ENCODE data around the gene CREB3L2. TPM values are rescaled to one million over a fixed set of nuclear protein-coding genes. Genes with fewer than 3 reads are reported as not detected.

CREB3L2 gene
- total and polyA plus RNA-seq, 10 of the 15 experiments (the other 5 are each of a cell fraction or from before 2014, with no cell fraction given): 6.4 to 67.1 (median 26.2) TPM

GRCh38 chr7:137998250-137998649 lies 3.6 kb downstream of the CREB3L2 start:
- H3K36me3 ChIP-seq (ENCODE audit: control insufficient read depth in 2 of 2, insufficient read depth in 2 of 2, low read length in 1 of 2): 0 out of 4 replicates have a peak, but pooled peaks cover 0 to 6% of the 10 kb centered on the region in 2 experiments
- peak overlapping the region; percentile 27 for H3K9ac ChIP-seq (ENCODE audit: control insufficient read depth, insufficient read depth, low read length)

GRCh38 chr7:137996871-137997270 lies 5.0 kb downstream of the CREB3L2 start:
- SMC1A ChIA-PET (ENCODE audit: uncharacterized antibody, unreplicated experiment): interaction anchor here (0.6 to 23.6 kb wide), 7 partner anchors 5 to 1795 kb away, joined by 3 to 516 read pairs (median 6); partner anchors contain the start of gene CREB3L2
- no peaks in the 10 kb centered on the region for H4K20me1 ChIP-seq (ENCODE audit: control insufficient read depth, insufficient read depth)
- FAIRE-seq (no peak), ATAC-seq (no peak), DNase-seq (ENCODE audit: low read depth, low spot score) (no peak)
- 69% methylated on average over 3 of the region's 3 CpGs for WGBS (ENCODE audit: insufficient coverage, insufficient replicate concordance, low lambda C conversion rate, missing lambda C conversion rate)
- intact Hi-C loops (cut with micrococcal nuclease; ENCODE audit: unreplicated experiment) (no loop called here), in situ Hi-C loops (cut with MboI) (no loop called here)
- 0 out of 4 replicates have a peak, but pooled peaks cover 0 to 6% of the 10 kb centered on the region in 2 experiments for H3K36me3 ChIP-seq (ENCODE audit: control insufficient read depth in 2 of 2, insufficient read depth in 2 of 2, low read length in 1 of 2)
- peak overlapping the region; percentile 67; the same call in 1 of the 2 replicates for H3K27ac ChIP-seq (ENCODE audit: control insufficient read depth, insufficient read depth)
- POLR2A ChIA-PET: interaction anchor here (1.1 to 8.0 kb wide), 5 partner anchors 9 to 62 kb away, joined by 3 to 127 read pairs (median 11); no protein-coding TSS in a partner anchor
- RAD21 ChIA-PET (ENCODE audit: unreplicated experiment): interaction anchor here (1.4 to 18.3 kb wide), 7 partner anchors 9 to 92 kb away, joined by 4 to 340 read pairs (median 12); no protein-coding TSS in a partner anchor
- peak overlapping the region; percentile 41; the same call in 1 of the 2 replicates for H3K9ac ChIP-seq (ENCODE audit: control insufficient read depth, insufficient read depth, low read length)
- H2AFZ ChIP-seq (ENCODE audit: control insufficient read depth, low read depth, low read length): no peak overlapping the region
- CTCF ChIA-PET: interaction anchor here (0.8 to 22.6 kb wide), 4 partner anchors 8 to 106 kb away, joined by 3 to 704 read pairs (median 151); partner anchors contain the start of gene CREB3L2
- peaks cover 98% of the 10 kb centered on the region for H3K79me2 ChIP-seq (ENCODE audit: control insufficient read depth, insufficient read depth, low read length)
- peak overlapping the region; percentile 83 for H3K4me2 ChIP-seq (ENCODE audit: control insufficient read depth, insufficient read depth)
- peaks cover 38% of the 10 kb centered on the region for H3K4me1 ChIP-seq (ENCODE audit: control insufficient read depth, insufficient read depth, low read length)
- BruUV-seq (replicated peaks): no TSS peak
- H3K27me3 ChIP-seq (replicated peaks in 1 of 2; ENCODE audit: control insufficient read depth in 2 of 2, insufficient read depth in 2 of 2, low read length in 1 of 2): no peaks in the 10 kb centered on the region
- no peaks in the 10 kb centered on the region for H3K9me3 ChIP-seq (replicated peaks; ENCODE audit: control insufficient read depth, insufficient read depth, low read length)
- H3K4me3 ChIP-seq: peak overlapping the region; percentile 62
- TF ChIP-seq FOXK2 (IDR thresholded peaks at IDR 0.05) (no peak), SMAD5 (IDR thresholded peaks at IDR 0.05; ENCODE audit: low read depth) (no peak), TAF1 (IDR thresholded peaks at IDR 0.05; ENCODE audit: borderline replicate concordance, low read depth, low read length) (no peak), SMAD1 (IDR thresholded peaks at IDR 0.05; ENCODE audit: low read depth, partially characterized antibody) (no peak), HDAC2 (IDR thresholded peaks at IDR 0.05) (no peak), KDM1A (IDR thresholded peaks at IDR 0.05; ENCODE audit: borderline replicate concordance) (no peak)
- TF ChIP-seq, protein P1, sequence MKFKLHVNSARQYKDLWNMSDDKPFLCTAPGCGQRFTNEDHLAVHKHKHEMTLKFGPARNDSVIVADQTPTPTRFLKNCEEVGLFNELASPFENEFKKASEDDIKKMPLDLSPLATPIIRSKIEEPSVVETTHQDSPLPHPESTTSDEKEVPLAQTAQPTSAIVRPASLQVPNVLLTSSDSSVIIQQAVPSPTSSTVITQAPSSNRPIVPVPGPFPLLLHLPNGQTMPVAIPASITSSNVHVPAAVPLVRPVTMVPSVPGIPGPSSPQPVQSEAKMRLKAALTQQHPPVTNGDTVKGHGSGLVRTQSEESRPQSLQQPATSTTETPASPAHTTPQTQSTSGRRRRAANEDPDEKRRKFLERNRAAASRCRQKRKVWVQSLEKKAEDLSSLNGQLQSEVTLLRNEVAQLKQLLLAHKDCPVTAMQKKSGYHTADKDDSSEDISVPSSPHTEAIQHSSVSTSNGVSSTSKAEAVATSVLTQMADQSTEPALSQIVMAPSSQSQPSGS (IDR thresholded peaks at IDR 0.05; ENCODE audit: low read length): no peak
- TF ChIP-seq, protein P2, sequence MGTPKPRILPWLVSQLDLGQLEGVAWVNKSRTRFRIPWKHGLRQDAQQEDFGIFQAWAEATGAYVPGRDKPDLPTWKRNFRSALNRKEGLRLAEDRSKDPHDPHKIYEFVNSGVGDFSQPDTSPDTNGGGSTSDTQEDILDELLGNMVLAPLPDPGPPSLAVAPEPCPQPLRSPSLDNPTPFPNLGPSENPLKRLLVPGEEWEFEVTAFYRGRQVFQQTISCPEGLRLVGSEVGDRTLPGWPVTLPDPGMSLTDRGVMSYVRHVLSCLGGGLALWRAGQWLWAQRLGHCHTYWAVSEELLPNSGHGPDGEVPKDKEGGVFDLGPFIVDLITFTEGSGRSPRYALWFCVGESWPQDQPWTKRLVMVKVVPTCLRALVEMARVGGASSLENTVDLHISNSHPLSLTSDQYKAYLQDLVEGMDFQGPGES (IDR thresholded peaks at IDR 0.05): no peak
- TF ChIP-seq, protein P3, sequence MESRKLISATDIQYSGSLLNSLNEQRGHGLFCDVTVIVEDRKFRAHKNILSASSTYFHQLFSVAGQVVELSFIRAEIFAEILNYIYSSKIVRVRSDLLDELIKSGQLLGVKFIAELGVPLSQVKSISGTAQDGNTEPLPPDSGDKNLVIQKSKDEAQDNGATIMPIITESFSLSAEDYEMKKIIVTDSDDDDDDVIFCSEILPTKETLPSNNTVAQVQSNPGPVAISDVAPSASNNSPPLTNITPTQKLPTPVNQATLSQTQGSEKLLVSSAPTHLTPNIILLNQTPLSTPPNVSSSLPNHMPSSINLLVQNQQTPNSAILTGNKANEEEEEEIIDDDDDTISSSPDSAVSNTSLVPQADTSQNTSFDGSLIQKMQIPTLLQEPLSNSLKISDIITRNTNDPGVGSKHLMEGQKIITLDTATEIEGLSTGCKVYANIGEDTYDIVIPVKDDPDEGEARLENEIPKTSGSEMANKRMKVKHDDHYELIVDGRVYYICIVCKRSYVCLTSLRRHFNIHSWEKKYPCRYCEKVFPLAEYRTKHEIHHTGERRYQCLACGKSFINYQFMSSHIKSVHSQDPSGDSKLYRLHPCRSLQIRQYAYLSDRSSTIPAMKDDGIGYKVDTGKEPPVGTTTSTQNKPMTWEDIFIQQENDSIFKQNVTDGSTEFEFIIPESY (IDR thresholded peaks at IDR 0.05): no peak

More at GRCh38 chr7:137998250-137998649, 3.6 kb downstream of the CREB3L2 start:
- BruUV-seq (replicated peaks): no TSS peak
- SMC1A ChIA-PET (ENCODE audit: uncharacterized antibody, unreplicated experiment): interaction anchor here (0.6 to 20.9 kb wide), 20 partner anchors 9 to 298 kb away, joined by 3 to 516 read pairs (median 10); no protein-coding TSS in a partner anchor
- TF ChIP-seq CHD2 (IDR thresholded peaks at IDR 0.05; ENCODE audit: borderline replicate concordance, low read depth, low read length): no peak
- TF ChIP-seq RUNX3 (IDR thresholded peaks at IDR 0.05; ENCODE audit: low read length): 0 out of 2 replicates have a peak, but pooled peaks have one; percentile 9
- Histone ChIP-seq H3K4me2 (ENCODE audit: control insufficient read depth, insufficient read depth) (peak overlapping the region; percentile 88), H2AFZ (ENCODE audit: control insufficient read depth, low read depth, low read length) (no peak overlapping the region), H3K27ac (ENCODE audit: control insufficient read depth, insufficient read depth) (peak overlapping the region; percentile 55), H4K20me1 (ENCODE audit: control insufficient read depth, insufficient read depth) (no peaks in the 10 kb centered on the region), H3K4me3 (peak overlapping the region; percentile 83), H3K79me2 (ENCODE audit: control insufficient read depth, insufficient read depth, low read length) (peaks cover 86% of the 10 kb centered on the region), H3K27me3 (replicated peaks in 1 of 2; ENCODE audit: control insufficient read depth in 2 of 2, insufficient read depth in 2 of 2, low read length in 1 of 2) (no peaks in the 10 kb centered on the region), H3K9me3 (replicated peaks; ENCODE audit: control insufficient read depth, insufficient read depth, low read length) (no peaks in the 10 kb centered on the region), H3K4me1 (ENCODE audit: control insufficient read depth, insufficient read depth, low read length) (peaks cover 27% of the 10 kb centered on the region)
- intact Hi-C loops (cut with micrococcal nuclease; ENCODE audit: unreplicated experiment): loop anchor here (2.0 kb wide), 1 partner anchor 37 kb away; no protein-coding TSS in a partner anchor
- RAD21 ChIA-PET (ENCODE audit: unreplicated experiment): interaction anchor here (0.7 to 18.3 kb wide), 14 partner anchors 9 to 740 kb away, joined by 3 to 340 read pairs (median 4); no protein-coding TSS in a partner anchor
- FAIRE-seq (no peak), DNase-seq (ENCODE audit: low read depth, low spot score) (no peak), ATAC-seq (no peak)
- POLR2A ChIA-PET: interaction anchor here (0.6 to 8.0 kb wide), 13 partner anchors 9 to 1106 kb away, joined by 3 to 127 read pairs (median 4); no protein-coding TSS in a partner anchor
- 62% methylated on average over 1 of the region's 1 CpG for WGBS (ENCODE audit: insufficient coverage, insufficient replicate concordance, low lambda C conversion rate, missing lambda C conversion rate)
- in situ Hi-C loops (cut with MboI): no loop called here
- CTCF ChIA-PET: interaction anchor here (0.8 to 22.6 kb wide), 12 partner anchors 8 to 89 kb away, joined by 3 to 704 read pairs (median 10); no protein-coding TSS in a partner anchor

All from GM12878 (cell line).